CD14-positive monocyte (primary cell): ENCODE data around the gene VPS37C. TPM values are rescaled to one million over a fixed set of nuclear protein-coding genes. Genes with fewer than 3 reads are reported as not detected.

Experiments
- DNase-seq, 3 donors: peaks; one replicate each; pipeline ENCODE4 v3.0.0-alpha.2; 2011 to 2022
- H2AFZ ChIP-seq: 2 replicates; pipeline ENCODE4 v1.6.0; 2012; ENCODE audit warnings: mild to moderate bottlenecking, low read depth, low read length, inconsistent platforms; ENCODE audit not compliant: insufficient read depth, poor library complexity, severe bottlenecking
- H3K27ac ChIP-seq, 2 donors: 1 replicate in 1 of 2; 2 replicates in 1 of 2; pipeline ENCODE4 v1.5.1; 2012 to 2013; ENCODE audit warnings: low read length in 2 of 2, control low read depth in 1 of 2, inconsistent platforms in 1 of 2, low read depth in 1 of 2, mild to moderate bottlenecking in 1 of 2
- H3K27me3 ChIP-seq, 2 donors: one replicate each; pipeline versions ENCODE4 v1.6.0 to v1.6.1; 2011 to 2013; ENCODE audit warnings: low read length in 2 of 2; ENCODE audit not compliant: control insufficient read depth in 2 of 2, insufficient read depth in 2 of 2
- H3K36me3 ChIP-seq, 2 donors: replicated peaks in 1 of 2; 1 replicate in 1 of 2; 2 replicates in 1 of 2; pipeline versions ENCODE4 v1.5.1 to v1.6.1; 2012 to 2013; ENCODE audit warnings: low read length in 2 of 2, control low read depth in 1 of 2, inconsistent platforms in 1 of 2, mild to moderate bottlenecking in 1 of 2; ENCODE audit not compliant: insufficient read depth in 2 of 2, control insufficient read depth in 1 of 2
- H3K4me1 ChIP-seq, 2 donors: 1 replicate in 1 of 2; 2 replicates in 1 of 2; pipeline versions ENCODE4 v1.5.1 to v1.6.1; 2012 to 2013; ENCODE audit warnings: low read length in 2 of 2, control low read depth in 1 of 2, inconsistent platforms in 1 of 2, mild to moderate bottlenecking in 1 of 2, moderate library complexity in 1 of 2; ENCODE audit not compliant: insufficient read depth in 2 of 2, control insufficient read depth in 1 of 2
- H3K4me2 ChIP-seq: replicated peaks from 2 replicates; pipeline ENCODE3; 2012; ENCODE audit warnings: low read length, moderate library complexity, mild to moderate bottlenecking; ENCODE audit not compliant: poor library complexity, severe bottlenecking; ENCODE audit errors: extremely low read depth
- H3K4me3 ChIP-seq, 3 experiments: fragments of 200-600 bp in 1 of 3; sonication (generic) in 1 of 3; replicated peaks in 1 of 3; 1 replicate in 2 of 3; 2 replicates in 1 of 3; pipeline ENCODE4 v1.5.1; 2011 to 2013; ENCODE audit warnings: low read length in 3 of 3, mild to moderate bottlenecking in 3 of 3, control low read depth in 2 of 3, low read depth in 2 of 3, inconsistent platforms in 1 of 3, moderate library complexity in 1 of 3
- H3K79me2 ChIP-seq: 2 replicates; pipeline ENCODE4 v1.6.0; 2012; ENCODE audit warnings: mild to moderate bottlenecking, control low read depth, inconsistent platforms, low read length, moderate library complexity; ENCODE audit not compliant: insufficient read depth
- H3K9ac ChIP-seq: 2 replicates; pipeline ENCODE4 v1.6.0; 2017; ENCODE audit warnings: low read length, mild to moderate bottlenecking; ENCODE audit not compliant: insufficient read depth, poor library complexity, severe bottlenecking
- H3K9me3 ChIP-seq, 2 donors: replicated peaks in 1 of 2; 1 replicate in 1 of 2; 2 replicates in 1 of 2; pipeline versions ENCODE4 v1.5.1 to v1.6.1; 2012 to 2013; ENCODE audit warnings: low read length in 2 of 2, control low read depth in 1 of 2; ENCODE audit not compliant: control insufficient read depth in 1 of 2, insufficient read depth in 1 of 2
- H4K20me1 ChIP-seq: 2 replicates; pipeline ENCODE4 v1.6.0; 2012; ENCODE audit warnings: mild to moderate bottlenecking, low read length, control low read depth, moderate library complexity; ENCODE audit not compliant: insufficient read depth
- H3K27ac Mint-ChIP-seq, 7 donors: one replicate each; pipeline ENCODE4 v1.8.0; 2020; ENCODE audit warnings: mild to moderate bottlenecking in 7 of 7, mixed read lengths in 7 of 7, moderate library complexity in 6 of 7, inconsistent platforms in 2 of 7
- H3K27me3 Mint-ChIP-seq, 3 donors: one replicate each; pipeline ENCODE4 v1.8.0; 2021 to 2022; ENCODE audit warnings: low read depth in 3 of 3, mild to moderate bottlenecking in 3 of 3, mixed read lengths in 3 of 3, moderate library complexity in 3 of 3, inconsistent platforms in 1 of 3
- H3K36me3 Mint-ChIP-seq, 2 donors: one replicate each; pipeline ENCODE4 v1.8.0; 2020; ENCODE audit warnings: mixed read lengths in 2 of 2, inconsistent platforms in 1 of 2, mild to moderate bottlenecking in 1 of 2
- H3K4me1 Mint-ChIP-seq: one replicate; pipeline ENCODE4 v1.8.0; 2020; ENCODE audit warnings: mild to moderate bottlenecking, mixed read lengths
- H3K4me3 Mint-ChIP-seq, 2 donors: one replicate each; pipeline ENCODE4 v1.8.0; 2020; ENCODE audit warnings: mild to moderate bottlenecking in 2 of 2, mixed read lengths in 2 of 2, moderate library complexity in 1 of 2
- H3K9me3 Mint-ChIP-seq, 7 donors: one replicate each; pipeline ENCODE4 v1.8.0; 2020 to 2022; ENCODE audit warnings: mixed read lengths in 7 of 7, mild to moderate bottlenecking in 6 of 7, moderate library complexity in 6 of 7, inconsistent platforms in 2 of 7
- CTCF ChIP-seq: fragments of 200-600 bp; IDR thresholded peaks from one replicate; pipeline ENCODE4 v1.8.0; 2022; ENCODE audit warnings: antibody characterized with exemption, mild to moderate bottlenecking
- WGBS: methylation state at CpG from one replicate; pipeline ENCODE4 v1.1.5; 2013; ENCODE audit warnings: missing lambda C conversion rate; ENCODE audit not compliant: insufficient coverage; 5-methylcytosine and 5-hydroxymethylcytosine counted together
- intact Hi-C, 2 donors: fragments of 100-400 bp; cut with micrococcal nuclease; formaldehyde crosslinking; loops; one replicate each; pipeline versions ENCODE4 v1.15.0 to v1.15.1; 2023
- polyA plus RNA-seq, 3 donors: library from polyadenylated mRNA; depleted of rRNA in 1 of 3; unstranded in 2 of 3; stranded (reverse) in 1 of 3; fragments of 300-500 nt in 2 of 3; fragments of >200 nt in 1 of 3; fragmentation: Illumina TruSeq in 2 of 3; gene quantifications; 1 replicate in 2 of 3; 2 replicates in 1 of 3; pipeline ENCODE4 v1.2.3, GENCODE V29; 2012 to 2021

VPS37C gene
- polyA plus RNA-seq, 3 donors = 1.9 to 25.1 (median 3.8) TPM

GRCh38 chr11:61091373-61092279, 69.6 kb downstream of the VPS37C start:
- intact Hi-C loops = no loop called here
- DNase-seq = peak; percentile 41 to 86 (median 46)
- Histone ChIP-seq H3K36me3 (no peaks in the 10 kb centered on the region), H2AFZ (peak overlapping the region; percentile 50), H3K79me2 (no peaks in the 10 kb centered on the region), H3K27me3 (no peaks in the 10 kb centered on the region), H3K9ac (peak overlapping the region; percentile 27), H4K20me1 (no peaks in the 10 kb centered on the region), H3K4me2 (peak overlapping the region; percentile 36), H3K4me1 (peaks cover 43 to 46% of the 10 kb centered on the region in 2 donors), H3K4me3 (peak overlapping the region in 1 of 3 experiments; percentile 34), H3K27ac (peak overlapping the region in 1 of 2 donors; percentile 73), H3K9me3 (no peaks in the 10 kb centered on the region)
- peaks cover 0 to 4% (median 0%) of the 10 kb centered on the region in 7 donors for H3K9me3 Mint-ChIP-seq
- peak overlapping the region; percentile 16 to 57 for H3K4me3 Mint-ChIP-seq
- H3K27ac Mint-ChIP-seq = peak overlapping the region; percentile 4 to 92 (median 81)
- H3K27me3 Mint-ChIP-seq = peaks cover 0 to 7% (median 2%) of the 10 kb centered on the region in 3 donors
- H3K36me3 Mint-ChIP-seq = no peaks in the 10 kb centered on the region
- peaks cover 47% of the 10 kb centered on the region for H3K4me1 Mint-ChIP-seq
- WGBS = 89% methylated on average over 11 of the region's 17 CpGs
- no peak for TF ChIP-seq CTCF

GRCh38 chr11:61090982-61091372, 70.2 kb downstream of the VPS37C start:
- Histone ChIP-seq H3K36me3 (no peaks in the 10 kb centered on the region), H3K4me1 (peaks cover 43 to 46% of the 10 kb centered on the region in 2 donors), H3K27ac (no peak overlapping the region), H3K9me3 (no peaks in the 10 kb centered on the region), H3K27me3 (no peaks in the 10 kb centered on the region), H4K20me1 (no peaks in the 10 kb centered on the region), H3K9ac (no peak overlapping the region), H3K4me3 (no peak overlapping the region), H3K79me2 (no peaks in the 10 kb centered on the region), H2AFZ (no peak overlapping the region), H3K4me2 (no peak overlapping the region)
- no peak for DNase-seq
- Mint-ChIP-seq H3K4me1 (peaks cover 47% of the 10 kb centered on the region), H3K27ac (peak overlapping the region in 6 of 7 donors; percentile 50 to 90 (median 78)), H3K36me3 (no peaks in the 10 kb centered on the region), H3K4me3 (no peak overlapping the region), H3K9me3 (peaks cover 0 to 4% (median 0%) of the 10 kb centered on the region in 7 donors), H3K27me3 (peaks cover 0 to 4% (median 2%) of the 10 kb centered on the region in 3 donors)
- no peak for TF ChIP-seq CTCF
- 88% methylated on average over 5 of the region's 9 CpGs for WGBS
- intact Hi-C loops = no loop called here
